ENCODE results near the gene ZNF334.

The ZNF334 gene

DNA sequence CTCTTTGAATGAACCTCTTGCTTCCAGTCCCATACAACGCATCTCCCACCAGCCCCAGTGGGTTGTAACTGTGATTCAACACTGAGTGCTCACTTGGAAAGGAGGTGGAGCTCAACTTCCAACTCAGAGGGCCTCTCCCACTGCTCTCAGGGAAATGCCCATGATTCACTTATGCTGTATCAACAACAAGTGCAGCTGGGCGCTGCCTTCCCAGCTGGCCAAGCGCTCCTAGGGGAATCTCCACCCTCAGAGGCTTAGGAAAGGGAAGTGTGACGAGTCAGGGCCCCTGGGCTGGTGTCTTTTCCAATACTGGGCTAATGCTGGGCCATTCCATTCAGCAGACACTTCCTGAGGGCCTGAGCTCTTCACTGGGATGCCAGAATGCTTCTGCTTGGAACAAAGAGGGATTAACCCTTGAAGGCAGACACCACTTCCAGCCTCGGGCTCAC is 45.2 kb upstream of the ZNF334 start:
- H3K4me3 ChIP-seq (ENCODE audit: low read length): no peak overlapping the region
- DNase-seq (ENCODE audit: low read depth): peak; percentile 70
- TF ChIP-seq, protein P1, sequence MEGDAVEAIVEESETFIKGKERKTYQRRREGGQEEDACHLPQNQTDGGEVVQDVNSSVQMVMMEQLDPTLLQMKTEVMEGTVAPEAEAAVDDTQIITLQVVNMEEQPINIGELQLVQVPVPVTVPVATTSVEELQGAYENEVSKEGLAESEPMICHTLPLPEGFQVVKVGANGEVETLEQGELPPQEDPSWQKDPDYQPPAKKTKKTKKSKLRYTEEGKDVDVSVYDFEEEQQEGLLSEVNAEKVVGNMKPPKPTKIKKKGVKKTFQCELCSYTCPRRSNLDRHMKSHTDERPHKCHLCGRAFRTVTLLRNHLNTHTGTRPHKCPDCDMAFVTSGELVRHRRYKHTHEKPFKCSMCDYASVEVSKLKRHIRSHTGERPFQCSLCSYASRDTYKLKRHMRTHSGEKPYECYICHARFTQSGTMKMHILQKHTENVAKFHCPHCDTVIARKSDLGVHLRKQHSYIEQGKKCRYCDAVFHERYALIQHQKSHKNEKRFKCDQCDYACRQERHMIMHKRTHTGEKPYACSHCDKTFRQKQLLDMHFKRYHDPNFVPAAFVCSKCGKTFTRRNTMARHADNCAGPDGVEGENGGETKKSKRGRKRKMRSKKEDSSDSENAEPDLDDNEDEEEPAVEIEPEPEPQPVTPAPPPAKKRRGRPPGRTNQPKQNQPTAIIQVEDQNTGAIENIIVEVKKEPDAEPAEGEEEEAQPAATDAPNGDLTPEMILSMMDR (conservative IDR thresholded peaks at IDR 0.05; ENCODE audit: low read length): no peak

DNA sequence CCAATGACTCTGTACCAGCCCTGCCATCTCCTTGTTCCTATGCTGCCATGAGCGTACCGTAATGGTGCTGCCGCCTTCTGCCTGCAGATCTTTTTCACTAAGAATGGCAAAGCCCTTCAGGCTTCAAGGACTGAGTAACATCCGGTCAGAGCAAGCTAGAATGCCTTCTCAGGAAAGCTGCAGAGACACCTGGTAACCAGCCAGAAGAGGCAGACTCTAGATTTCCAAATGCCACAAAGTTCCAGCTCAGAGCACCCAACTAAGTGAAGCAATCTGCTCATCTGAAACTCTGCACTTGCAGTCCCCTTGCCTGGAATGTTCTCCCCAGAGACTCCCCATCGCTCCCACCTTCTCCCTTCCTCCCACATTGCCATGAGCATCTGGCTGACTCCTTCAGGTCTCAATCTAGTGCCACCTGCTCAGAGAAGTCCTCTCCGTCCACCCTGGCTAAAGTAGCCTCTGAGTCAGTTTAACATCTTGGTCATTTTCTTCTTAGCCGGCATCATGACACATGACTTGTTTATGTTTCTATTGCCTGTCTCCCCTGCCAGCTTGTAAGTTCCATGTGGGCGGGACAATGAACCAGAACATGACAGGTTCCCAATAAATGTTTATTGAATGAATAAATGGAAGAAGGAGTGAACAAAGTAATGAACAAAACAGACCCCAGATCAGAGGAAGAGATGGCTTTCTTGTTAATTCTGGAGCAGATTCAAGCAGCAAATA is 44.0 kb upstream of the ZNF334 start:
- peak; percentile 74 for DNase-seq (ENCODE audit: low read depth)
- TF ChIP-seq, protein P1 (conservative IDR thresholded peaks at IDR 0.05; ENCODE audit: low read length): no peak
- no peak overlapping the region for H3K4me3 ChIP-seq (ENCODE audit: low read length)

DNA sequence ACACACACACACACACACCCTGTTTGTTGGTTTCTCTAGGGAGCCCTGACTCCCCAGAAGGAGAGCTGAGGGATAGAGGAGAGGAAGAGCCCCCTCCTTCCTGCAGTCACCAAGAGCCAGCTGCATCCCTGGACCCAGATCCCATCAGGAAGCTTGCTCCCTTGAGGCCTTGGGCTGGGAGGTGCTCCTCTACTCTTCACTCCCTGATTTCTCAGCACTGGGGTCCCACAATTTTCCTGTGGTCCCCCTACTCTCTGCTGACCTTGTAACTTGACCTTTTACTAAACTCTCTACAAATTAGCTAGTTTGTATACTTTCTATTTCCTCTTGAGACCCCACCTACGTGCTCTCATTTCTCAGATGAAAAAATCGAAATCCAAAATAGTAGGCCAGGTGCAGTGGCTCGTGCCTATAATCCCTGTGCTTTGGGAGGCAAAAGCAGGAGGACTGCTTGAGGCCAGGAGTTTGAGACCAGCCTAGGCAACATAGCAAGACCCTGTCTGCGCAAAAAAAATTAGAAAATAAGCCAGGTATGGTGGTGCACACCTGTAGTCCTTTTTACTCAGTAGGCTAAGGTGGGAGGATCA is 42.1 kb upstream of the ZNF334 start:
- H3K4me3 ChIP-seq (ENCODE audit: low read length): no peak overlapping the region
- no peak for DNase-seq (ENCODE audit: low read depth)
- TF ChIP-seq, protein P1 (conservative IDR thresholded peaks at IDR 0.05; ENCODE audit: low read length): no peak

DNA sequence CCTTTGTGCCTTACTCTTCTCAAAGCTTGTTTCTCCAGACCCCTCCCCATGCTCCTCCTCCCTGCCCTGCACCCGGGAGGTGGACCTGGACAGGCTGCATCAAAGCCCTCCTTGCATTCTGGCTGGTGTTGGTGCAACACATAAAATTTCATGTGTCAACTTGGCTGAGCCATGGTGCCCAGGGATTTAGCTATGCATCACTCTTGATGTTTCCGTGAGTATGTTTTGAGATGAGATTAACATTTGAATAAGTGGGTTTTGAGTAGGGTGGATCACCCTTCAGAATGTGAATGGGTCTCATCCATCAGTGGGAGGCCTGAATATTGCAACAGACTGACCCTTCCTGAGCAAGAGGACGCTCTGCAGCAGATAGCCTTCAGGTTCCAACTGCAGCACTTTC is 41.5 kb upstream of the ZNF334 start:
- TF ChIP-seq, protein P1 (conservative IDR thresholded peaks at IDR 0.05; ENCODE audit: low read length): no peak
- no peak overlapping the region for H3K4me3 ChIP-seq (ENCODE audit: low read length)
- DNase-seq (ENCODE audit: low read depth): no peak

DNA sequence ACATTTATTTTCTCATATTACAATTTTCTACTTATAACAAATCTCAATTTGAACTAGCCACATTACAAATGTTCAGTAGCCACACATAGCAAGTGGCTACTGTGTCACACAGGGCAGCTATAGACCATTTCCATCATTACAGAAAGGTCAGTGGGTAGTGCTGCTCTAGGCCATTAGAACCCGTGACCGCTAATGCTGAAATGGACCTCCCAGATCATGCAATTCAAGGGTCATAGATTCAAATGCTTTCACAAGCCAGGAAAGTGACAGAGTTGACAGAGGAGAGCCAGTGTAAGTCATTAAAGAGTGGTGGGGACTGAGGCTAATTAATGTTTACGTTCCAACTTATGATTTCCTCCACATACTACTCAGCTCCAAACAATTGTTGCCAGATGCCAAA is 40.6 kb upstream of the ZNF334 start:
- TF ChIP-seq, protein P1 (conservative IDR thresholded peaks at IDR 0.05; ENCODE audit: low read length): no peak
- H3K4me3 ChIP-seq (ENCODE audit: low read length): no peak overlapping the region
- no peak for DNase-seq (ENCODE audit: low read depth)

DNA sequence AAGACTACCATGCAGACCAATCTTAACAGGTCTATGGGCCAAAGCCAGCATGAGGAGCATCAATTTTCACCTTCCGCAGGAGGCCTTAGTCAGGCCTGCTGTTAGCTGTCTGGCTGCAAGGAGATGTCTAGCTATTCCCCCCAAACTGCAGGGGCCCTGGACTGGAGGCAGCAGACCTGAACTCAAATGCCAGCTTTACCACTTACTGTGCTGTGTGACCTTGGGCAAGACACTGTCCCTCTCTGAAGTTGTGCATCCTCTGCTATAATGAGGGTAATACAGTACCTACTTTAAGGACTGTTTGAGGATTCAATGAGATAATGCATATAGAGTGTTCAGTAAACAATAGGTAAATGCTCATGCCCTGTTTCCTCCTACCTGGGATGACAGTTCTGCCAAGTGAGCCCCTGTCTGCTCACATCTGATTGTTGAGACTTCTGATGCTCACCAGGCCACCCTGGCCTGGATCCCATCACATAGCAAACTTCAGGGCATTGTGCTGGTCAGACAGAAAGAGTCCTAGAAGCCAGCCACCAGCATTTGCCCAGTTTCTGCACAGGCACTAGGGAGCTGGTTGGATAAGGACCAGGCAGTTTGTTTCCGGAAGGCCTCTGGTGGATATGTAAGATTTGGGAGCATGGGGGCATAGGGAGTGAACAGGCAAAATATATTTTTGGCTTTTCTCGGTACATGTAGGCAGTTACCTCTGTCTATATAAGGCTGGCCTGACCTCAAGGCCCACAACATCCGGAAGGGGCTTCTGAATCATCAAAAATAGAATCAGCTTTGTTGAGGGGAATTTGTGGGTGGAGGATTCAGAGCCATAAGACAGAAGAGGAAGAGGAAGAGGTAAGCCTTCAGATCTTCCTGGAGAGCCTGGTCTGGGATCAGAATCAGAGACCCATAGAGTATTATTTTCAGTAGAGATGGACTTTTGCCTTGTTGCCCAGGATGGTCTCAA is 39.4 kb upstream of the ZNF334 start:
- no peak for DNase-seq (ENCODE audit: low read depth)
- no peak overlapping the region for H3K4me3 ChIP-seq (ENCODE audit: low read length)
- TF ChIP-seq, protein P1 (conservative IDR thresholded peaks at IDR 0.05; ENCODE audit: low read length): no peak

Data from AG10803 (cell line).